ENCODE data around the gene FBXO3. TPM values are rescaled to one million over a fixed set of nuclear protein-coding genes. Genes with fewer than 3 reads are reported as not detected.

FBXO3 gene
- total and polyA plus RNA-seq, 2 donors from 2014 or later: 27.5 to 40.4 TPM

DNA sequence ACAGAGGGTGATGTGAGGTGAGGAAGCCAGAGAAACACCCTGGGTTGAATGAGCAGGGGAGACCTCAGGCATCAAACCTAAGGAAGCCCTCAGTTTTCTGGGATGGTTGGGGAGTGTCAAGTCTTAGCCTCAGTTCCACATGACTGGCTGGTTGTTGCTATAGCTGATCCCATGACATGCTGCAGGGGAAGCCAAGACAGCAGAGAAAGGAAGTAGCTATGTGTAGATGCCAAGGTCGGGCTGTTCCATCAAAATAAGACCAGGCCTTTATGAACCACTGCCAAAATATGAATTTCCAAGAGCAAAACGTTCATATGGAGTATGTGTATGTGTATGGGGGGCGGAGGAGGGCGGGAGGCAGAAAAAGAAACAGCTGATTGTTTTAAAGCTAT lies 49.7 kb downstream of the FBXO3 start:
- H3K36me3 ChIP-seq (ENCODE audit: control insufficient read depth in 2 of 3, insufficient read depth in 3 of 3, low read length in 3 of 3): peaks cover 0 to 20% (median 8%) of the 10 kb centered on the region in 3 donors
- TF ChIP-seq CTCF (IDR thresholded peaks at IDR 0.05; ENCODE audit: borderline replicate concordance, extremely low read depth, insufficient read depth): no peak
- FAIRE-seq: no peak
- peak in 1 of 5 donors; percentile 75 for DNase-seq
- no peaks in the 10 kb centered on the region for H3K9me3 ChIP-seq (ENCODE audit: control insufficient read depth in 2 of 3, insufficient read depth in 1 of 3, low read length in 3 of 3)
- intact Hi-C loops (cut with DNase I): no loop called here
- peak overlapping the region; percentile 94 to 96 for H3K27ac ChIP-seq (ENCODE audit: low read depth in 2 of 2, low read length in 2 of 2)
- peaks cover 3 to 43% (median 38%) of the 10 kb centered on the region in 3 donors for H3K4me1 ChIP-seq (ENCODE audit: control insufficient read depth in 2 of 3, insufficient read depth in 2 of 3, low read depth in 1 of 3, low read length in 3 of 3)
- H3K27me3 ChIP-seq (ENCODE audit: control insufficient read depth, insufficient read depth, low read length): no peaks in the 10 kb centered on the region
- H3K4me3 ChIP-seq (ENCODE audit: low read length in 3 of 3): no peak overlapping the region
- H3K9ac ChIP-seq (ENCODE audit: low read length in 3 of 3): peak overlapping the region in 1 of 3 donors; percentile 34

DNA sequence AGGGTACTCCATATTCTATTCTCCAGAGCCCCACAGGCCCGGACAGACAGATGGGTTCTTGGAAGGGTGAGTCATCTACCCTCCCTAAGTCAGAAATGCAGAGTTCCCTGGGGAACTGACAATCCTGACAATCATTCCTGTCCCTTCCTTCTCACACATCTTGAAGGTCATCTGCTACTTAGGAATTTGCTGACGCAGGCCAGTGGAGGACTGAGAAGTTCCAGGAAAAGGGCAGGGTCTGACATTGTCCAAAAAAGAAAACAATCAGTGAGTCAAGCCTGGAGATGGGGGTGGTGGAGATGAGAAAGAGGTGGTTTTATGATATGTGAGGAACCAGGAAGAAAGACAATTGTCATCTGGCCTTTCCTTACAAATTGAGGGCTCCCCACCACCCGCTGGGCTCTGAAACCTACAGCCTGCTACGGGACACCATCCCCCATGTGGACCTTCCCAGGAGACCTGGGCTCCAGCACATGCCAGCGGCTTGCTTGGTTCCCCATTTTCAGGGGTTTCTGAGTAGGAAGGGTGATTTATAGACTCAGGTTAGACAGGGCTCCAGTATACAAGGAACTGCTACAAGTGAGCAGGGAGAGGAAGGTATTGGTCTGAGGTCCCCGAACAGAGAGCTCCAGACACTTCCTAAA lies 51.0 kb downstream of the FBXO3 start:
- Histone ChIP-seq H3K4me3 (ENCODE audit: low read length in 3 of 3) (no peak overlapping the region), H3K27me3 (ENCODE audit: control insufficient read depth, insufficient read depth, low read length) (no peaks in the 10 kb centered on the region), H3K27ac (ENCODE audit: low read depth in 2 of 2, low read length in 2 of 2) (peak overlapping the region; percentile 94 to 96), H3K4me1 (ENCODE audit: control insufficient read depth in 2 of 3, insufficient read depth in 2 of 3, low read depth in 1 of 3, low read length in 3 of 3) (peaks cover 3 to 43% (median 38%) of the 10 kb centered on the region in 3 donors), H3K9me3 (ENCODE audit: control insufficient read depth in 2 of 3, insufficient read depth in 1 of 3, low read length in 3 of 3) (no peaks in the 10 kb centered on the region), H3K36me3 (ENCODE audit: control insufficient read depth in 2 of 3, insufficient read depth in 3 of 3, low read length in 3 of 3) (peaks cover 0 to 30% (median 14%) of the 10 kb centered on the region in 3 donors), H3K9ac (ENCODE audit: low read length in 3 of 3) (peak overlapping the region in 1 of 3 donors; percentile 55)
- no peak for TF ChIP-seq CTCF (IDR thresholded peaks at IDR 0.05; ENCODE audit: borderline replicate concordance, extremely low read depth, insufficient read depth)
- FAIRE-seq (no peak), DNase-seq (peak in 1 of 5 donors; percentile 29)
- intact Hi-C loops (cut with DNase I): no loop called here

DNA sequence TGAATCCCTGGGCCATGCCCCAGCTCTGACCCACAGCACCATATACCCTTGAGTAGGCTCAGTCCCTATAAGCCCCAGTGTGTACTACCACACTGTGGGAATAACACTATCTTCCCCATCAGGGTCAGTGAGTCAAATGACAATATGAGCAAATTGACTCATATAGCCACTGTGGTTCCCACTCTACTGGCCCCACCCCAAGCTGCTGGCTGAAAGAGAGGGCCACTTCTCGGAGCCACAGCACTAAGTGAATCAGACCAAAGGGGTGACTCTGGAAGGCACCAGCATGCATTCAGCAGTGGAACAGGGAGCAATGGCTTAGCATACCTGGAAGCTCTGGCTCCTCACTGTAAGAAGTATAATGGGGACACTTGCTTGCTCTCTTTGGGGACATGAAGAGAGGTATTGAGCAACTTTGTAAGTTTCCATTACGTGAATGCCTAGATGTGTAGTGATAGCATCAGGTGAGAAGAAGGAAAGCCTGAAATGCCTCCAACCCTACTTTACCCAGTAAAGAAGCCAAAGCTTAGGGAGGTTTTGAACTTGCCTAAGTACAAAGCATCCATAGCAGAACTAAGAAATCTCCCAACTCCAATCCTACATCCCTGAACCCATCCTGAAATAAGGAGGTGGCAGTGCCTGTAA lies 51.6 kb downstream of the FBXO3 start:
- FAIRE-seq (no peak), DNase-seq (no peak)
- no peaks in the 10 kb centered on the region for H3K27me3 ChIP-seq (ENCODE audit: control insufficient read depth, insufficient read depth, low read length)
- H3K4me1 ChIP-seq (ENCODE audit: control insufficient read depth in 2 of 3, insufficient read depth in 2 of 3, low read depth in 1 of 3, low read length in 3 of 3): peaks cover 3 to 43% (median 38%) of the 10 kb centered on the region in 3 donors
- H3K27ac ChIP-seq (ENCODE audit: low read depth in 2 of 2, low read length in 2 of 2): peak overlapping the region; percentile 94 to 96
- H3K9me3 ChIP-seq (ENCODE audit: control insufficient read depth in 2 of 3, insufficient read depth in 1 of 3, low read length in 3 of 3): no peaks in the 10 kb centered on the region
- peaks cover 0 to 30% (median 14%) of the 10 kb centered on the region in 3 donors for H3K36me3 ChIP-seq (ENCODE audit: control insufficient read depth in 2 of 3, insufficient read depth in 3 of 3, low read length in 3 of 3)
- intact Hi-C loops (cut with DNase I): no loop called here
- no peak overlapping the region for H3K4me3 ChIP-seq (ENCODE audit: low read length in 3 of 3)
- TF ChIP-seq CTCF (IDR thresholded peaks at IDR 0.05; ENCODE audit: borderline replicate concordance, extremely low read depth, insufficient read depth): no peak
- H3K9ac ChIP-seq (ENCODE audit: low read length in 3 of 3): peak overlapping the region in 1 of 3 donors; percentile 27

Measured in kidney (tissue), 14 donors.